VCaP (cell line): ENCODE measurements around the gene N4BP3.

ENCODE experiments used
- H3K27ac ChIP-seq: fragments of 450-650 bp; 2 replicates; pipeline ENCODE4 v1.5.1; 2017
- CTCF ChIP-seq: fragments of 450-650 bp; conservative IDR thresholded peaks from 2 replicates; pipeline ENCODE4 v1.5.1; 2017; ENCODE audit warnings: mild to moderate bottlenecking, moderate library complexity

The N4BP3 gene

GRCh38 chr5:178131446-178131996 lies 18.2 kb downstream of the N4BP3 start:
- no peak for TF ChIP-seq CTCF
- H3K27ac ChIP-seq, result peak overlapping the region; percentile 98

GRCh38 chr5:178136990-178137389 lies 23.7 kb downstream of the N4BP3 start:
- no peak overlapping the region for H3K27ac ChIP-seq
- no peak for TF ChIP-seq CTCF

GRCh38 chr5:178137991-178138390 lies 24.7 kb downstream of the N4BP3 start:
- H3K27ac ChIP-seq, result no peak overlapping the region
- no peak for TF ChIP-seq CTCF

GRCh38 chr5:178141550-178141949 lies 28.2 kb downstream of the N4BP3 start:
- no peak for TF ChIP-seq CTCF
- no peak overlapping the region for H3K27ac ChIP-seq

- no peak for TF ChIP-seq CTCF
- H3K27ac ChIP-seq, result no peak overlapping the region
These were observed 29.3 kb downstream of the N4BP3 start for GRCh38 chr5:178142642-178143041.

- no peak for TF ChIP-seq CTCF
- H3K27ac ChIP-seq, result no peak overlapping the region
These were observed 29.9 kb downstream of the N4BP3 start for GRCh38 chr5:178143246-178143645.

GRCh38 chr5:178143901-178144300 lies 30.6 kb downstream of the N4BP3 start:
- TF ChIP-seq CTCF, result no peak

More at GRCh38 chr5:178143901-178144300, 30.6 kb downstream of the N4BP3 start:
- no peak overlapping the region for H3K27ac ChIP-seq
